ENCODE measurements around the gene HSF5. TPM values are rescaled to one million over a fixed set of nuclear protein-coding genes. Genes with fewer than 3 reads are reported as not detected.

Gene HSF5
- total and polyA plus RNA-seq, 10 donors, result 0.57 to 1.7 (median 1.2) TPM

- 82 to 89% (median 88%) methylated on average over 8 to 9 of the region's 9 CpGs for WGBS, 5 donors
- Histone ChIP-seq H3K27me3 (replicated peaks in 1 of 7) (no peaks in the 10 kb centered on the region), H3K4me1 (no peaks in the 10 kb centered on the region), H3K27ac (no peak overlapping the region), H3K9me3 (no peaks in the 10 kb centered on the region), H3K4me3 (no peak overlapping the region), H3K36me3 (no peaks in the 10 kb centered on the region)
- peak; percentile 24 to 72 (median 57) for TF ChIP-seq CTCF (IDR thresholded peaks at IDR 0.05 in 8 of 11, conservative IDR thresholded peaks at IDR 0.05 in 3 of 11)
- no peak for TF ChIP-seq POLR2AphosphoS5 (IDR thresholded peaks at IDR 0.05)
- intact Hi-C loops (cut with DNase I; ENCODE audit: low total_unique reads), result no loop called here
- peak; percentile 86 for DNase-seq
Measured at GRCh38 chr17:58447039-58447975, 40.9 kb downstream of the HSF5 start.

GRCh38 chr17:58446086-58446485, 42.1 kb downstream of the HSF5 start:
- WGBS, 5 donors, result 89 to 93% (median 91%) methylated on average over 6 of the region's 6 CpGs
- no peaks in the 10 kb centered on the region for H3K4me1 ChIP-seq
- no peaks in the 10 kb centered on the region for H3K27me3 ChIP-seq (replicated peaks in 1 of 7)
- H3K4me3 ChIP-seq, result no peak overlapping the region
- no peaks in the 10 kb centered on the region for H3K9me3 ChIP-seq
- no peak overlapping the region for H3K27ac ChIP-seq
- intact Hi-C loops (cut with DNase I; ENCODE audit: low total_unique reads), result no loop called here
- no peak for TF ChIP-seq POLR2AphosphoS5 (IDR thresholded peaks at IDR 0.05)
- no peak for TF ChIP-seq POLR2A (IDR thresholded peaks at IDR 0.05)
- no peak for TF ChIP-seq CTCF (IDR thresholded peaks at IDR 0.05 in 8 of 11, conservative IDR thresholded peaks at IDR 0.05 in 3 of 11)
- H3K36me3 ChIP-seq, result no peaks in the 10 kb centered on the region
- DNase-seq, result no peak

- DNase-seq, result no peak
- H3K27ac ChIP-seq, result no peak overlapping the region
- intact Hi-C loops (cut with DNase I; ENCODE audit: low total_unique reads), result no loop called here
- no peaks in the 10 kb centered on the region for H3K4me1 ChIP-seq
- H3K36me3 ChIP-seq, result no peaks in the 10 kb centered on the region
- H3K27me3 ChIP-seq (replicated peaks in 1 of 7), result no peaks in the 10 kb centered on the region
- no peak overlapping the region for H3K4me3 ChIP-seq
- no peak for TF ChIP-seq POLR2AphosphoS5 (IDR thresholded peaks at IDR 0.05)
- no peak for TF ChIP-seq CTCF (IDR thresholded peaks at IDR 0.05 in 8 of 11, conservative IDR thresholded peaks at IDR 0.05 in 3 of 11)
- TF ChIP-seq POLR2A (IDR thresholded peaks at IDR 0.05), result no peak
- H3K9me3 ChIP-seq, result no peaks in the 10 kb centered on the region
- WGBS, 5 donors, result 59 to 79% (median 65%) methylated on average over 5 of the region's 5 CpGs
Measured at GRCh38 chr17:58436805-58437239, 51.4 kb downstream of the HSF5 start.

- Histone ChIP-seq H3K4me1 (no peaks in the 10 kb centered on the region), H3K36me3 (no peaks in the 10 kb centered on the region), H3K4me3 (no peak overlapping the region), H3K27me3 (replicated peaks in 1 of 7) (no peaks in the 10 kb centered on the region), H3K27ac (no peak overlapping the region), H3K9me3 (no peaks in the 10 kb centered on the region)
- DNase-seq, result no peak
- intact Hi-C loops (cut with DNase I; ENCODE audit: low total_unique reads), result no loop called here
- TF ChIP-seq CTCF (IDR thresholded peaks at IDR 0.05 in 8 of 11, conservative IDR thresholded peaks at IDR 0.05 in 3 of 11), result no peak
- TF ChIP-seq POLR2AphosphoS5 (IDR thresholded peaks at IDR 0.05), result no peak
- no peak for TF ChIP-seq POLR2A (IDR thresholded peaks at IDR 0.05)
Measured at GRCh38 chr17:58436245-58436644, 52.0 kb downstream of the HSF5 start.

Data from spleen (tissue), 11 donors.